GM12878 (cell line): Measurements from ENCODE around the gene IL22RA2. TPM values are rescaled to one million over a fixed set of nuclear protein-coding genes. Genes with fewer than 3 reads are reported as not detected.
A peak's percentile ranks its signal among the peaks of the same experiment; 100 is the strongest.

Source experiments
- ATAC-seq: fragments of 200-7000 bp; cut with Tn5 transposase; 3 replicates; pipeline ENCODE4 v1.9.1; 2020; ENCODE audit warnings: mild to moderate bottlenecking, moderate library complexity
- BruUV-seq: library from RNA; stranded (reverse); fragments of 400-500 nt; replicated peaks from 2 replicates; lab custom pipeline; 2021; lab: Mats Ljungman, UMichigan
- CTCF ChIA-PET: fragments of 300-600 bp; sonication (Branson Sonifier 250); formaldehyde crosslinking; extraction: SDS; loops from one replicate; lab custom pipeline; 2021; ENCODE audit warnings: inconsistent platforms; lab: Yijun Ruan, JAX
- POLR2A ChIA-PET: fragments of 350-600 bp; formaldehyde crosslinking; extraction: SDS; loops from one replicate; lab custom pipeline; 2021; ENCODE audit warnings: inconsistent platforms; lab: Charles Lee
- RAD21 ChIA-PET: fragments of 300-600 bp; sonication (Branson Sonifier 250); formaldehyde crosslinking; loops from one replicate; lab custom pipeline; 2023; ENCODE audit warnings: antibody characterized with exemption; ENCODE audit not compliant: unreplicated experiment; lab: Charles Lee
- SMC1A ChIA-PET: fragments of 300-600 bp; sonication (Branson Sonifier 250); formaldehyde crosslinking; loops from one replicate; lab custom pipeline; 2023; ENCODE audit not compliant: unreplicated experiment, uncharacterized antibody; lab: Charles Lee
- DNase-seq: peaks from one replicate; pipeline ENCODE4 v3.0.0-alpha.2; 2011; ENCODE audit warnings: low read depth, low spot score
- FAIRE-seq: peaks from 3 replicates; lab custom pipeline; 2011; peaks lifted over from hg19 to GRCh38; lab: Jason Lieb, UNC
- H2AFZ ChIP-seq: 2 replicates; pipeline ENCODE4 v1.6.0; 2011; ENCODE audit warnings: low read depth, low read length, control low read depth; ENCODE audit not compliant: control insufficient read depth
- H3K27ac ChIP-seq: 2 replicates; pipeline ENCODE4 v1.5.1; 2011; ENCODE audit warnings: control low read depth; ENCODE audit not compliant: control insufficient read depth, insufficient read depth
- H3K27me3 ChIP-seq, 2 experiments: replicated peaks in 1 of 2; 2 replicates each; pipeline versions ENCODE4 v1.6.0 to v1.6.1; 2011; ENCODE audit warnings: low read length in 1 of 2; ENCODE audit not compliant: control insufficient read depth in 2 of 2, insufficient read depth in 2 of 2
- H3K36me3 ChIP-seq, 2 experiments: 2 replicates each; pipeline ENCODE4 v1.5.1; 2011; ENCODE audit warnings: low read length in 1 of 2; ENCODE audit not compliant: control insufficient read depth in 2 of 2, insufficient read depth in 2 of 2
- H3K4me1 ChIP-seq: 2 replicates; pipeline ENCODE4 v1.6.1; 2011; ENCODE audit warnings: mild to moderate bottlenecking, low read length, moderate library complexity, mixed read lengths; ENCODE audit not compliant: control insufficient read depth, insufficient read depth
- H3K4me2 ChIP-seq: 2 replicates; pipeline ENCODE4 v1.6.0; 2011; ENCODE audit warnings: control low read depth; ENCODE audit not compliant: control insufficient read depth, insufficient read depth
- H3K4me3 ChIP-seq: fragments of 200-600 bp; sonication (generic); 2 replicates; pipeline ENCODE4 v1.5.1; 2016
- H3K79me2 ChIP-seq: 2 replicates; pipeline ENCODE4 v1.6.0; 2011; ENCODE audit warnings: low read length; ENCODE audit not compliant: control insufficient read depth, insufficient read depth
- H3K9ac ChIP-seq: 2 replicates; pipeline ENCODE4 v1.8.0; 2011; ENCODE audit warnings: low read length, control low read depth, mixed read lengths; ENCODE audit not compliant: control insufficient read depth, insufficient read depth
- H3K9me3 ChIP-seq: replicated peaks from 3 replicates; pipeline ENCODE4 v1.5.1; 2011; ENCODE audit warnings: mild to moderate bottlenecking, low read length; ENCODE audit not compliant: control insufficient read depth, insufficient read depth
- H4K20me1 ChIP-seq: 2 replicates; pipeline ENCODE4 v1.6.0; 2011; ENCODE audit not compliant: control insufficient read depth, insufficient read depth
- BHLHE40 ChIP-seq, 2 experiments: fragments of 450-650 bp in 1 of 2; IDR thresholded peaks; 2 replicates each; pipeline ENCODE4 v1.6.1; 2011 to 2017; ENCODE audit warnings: low read depth in 2 of 2, borderline replicate concordance in 1 of 2, improper control_type of control experiment in 1 of 2, low read length in 1 of 2, mild to moderate bottlenecking in 1 of 2
- HDAC2 ChIP-seq: fragments of 200-600 bp; sonication (generic); IDR thresholded peaks from 2 replicates; pipeline ENCODE4 v1.6.1; 2017
- SIN3A ChIP-seq: IDR thresholded peaks from 2 replicates; pipeline ENCODE4 v1.6.1; 2012; ENCODE audit warnings: low read depth, low read length, improper control_type of control experiment
- SP1 ChIP-seq: IDR thresholded peaks from one replicate; pipeline ENCODE4 v1.6.1; 2011; ENCODE audit warnings: low read depth, low read length
- ZBTB4 ChIP-seq: fragments of 450-650 bp; formaldehyde crosslinking; IDR thresholded peaks from 2 replicates; pipeline ENCODE4 v1.4.0; 2022; ENCODE audit warnings: mild to moderate bottlenecking, moderate library complexity
- ZNF592 ChIP-seq: fragments of 450-650 bp; IDR thresholded peaks from 2 replicates; pipeline ENCODE4 v1.6.1; 2017; ENCODE audit warnings: mild to moderate bottlenecking, moderate library complexity
- ZNF622 ChIP-seq: fragments of 450-650 bp; IDR thresholded peaks from 2 replicates; pipeline ENCODE4 v1.6.1; 2017; ENCODE audit warnings: mild to moderate bottlenecking, inconsistent platforms
- WGBS: methylation state at CpG from one replicate; pipeline ENCODE4 v1.1.6; 2016; ENCODE audit warnings: low lambda C conversion rate; ENCODE audit not compliant: insufficient replicate concordance, insufficient coverage; ENCODE audit errors: missing lambda C conversion rate; 5-methylcytosine and 5-hydroxymethylcytosine counted together
- in situ Hi-C: fragments of 300-500 bp; cut with MboI; formaldehyde crosslinking; loops from 9 replicates; pipeline ENCODE4 v1.14.3; 2018; ENCODE audit warnings: mixed read lengths
- intact Hi-C: fragments of 100-400 bp; cut with micrococcal nuclease; formaldehyde crosslinking; loops from one replicate; pipeline ENCODE4 v1.14.2; 2022; ENCODE audit not compliant: unreplicated experiment
- polyA plus RNA-seq, 11 experiments: library from polyadenylated mRNA; depleted of rRNA in 4 of 11; unstranded in 6 of 11; stranded (reverse) in 5 of 11; fragments of >200 nt; fragmentation: Nextera tagmentation in 4 of 11; fragmentation: Illumina TruSeq in 1 of 11; extraction: Ambion mirVana in 4 of 11; extraction: Trizol in 1 of 11; gene quantifications; 1 replicate in 1 of 11; 2 replicates in 10 of 11; pipeline versions ENCODE4 v1.2.1 to v1.2.3, GENCODE V29; 2011 to 2016; ENCODE audit warnings: inconsistent platforms in 2 of 11, missing spikeins in 2 of 11, low read depth in 1 of 11
- total RNA-seq, 4 experiments: library from RNA; depleted of rRNA in 3 of 4; stranded (reverse); fragments of >200 nt in 3 of 4; fragmentation: Illumina TruSeq in 1 of 4; extraction: Trizol in 1 of 4; gene quantifications; 2 replicates each; pipeline versions ENCODE4 v1.2.1 to v1.2.3, GENCODE V29; 2013 to 2021

The IL22RA2 gene
- total and polyA plus RNA-seq, 10 of the 15 experiments (the other 5 are each of a cell fraction or from before 2014, with no cell fraction given), result 0.05 to 0.22 (median 0.09) TPM; not detected in 3

GRCh38 chr6:137105375-137105774 lies 68.1 kb downstream of the IL22RA2 start:
- Histone ChIP-seq H3K27ac (peak overlapping the region; percentile 96), H3K27me3 (no peaks in the 10 kb centered on the region), H3K9me3 (peaks cover 30% of the 10 kb centered on the region), H2AFZ (no peak overlapping the region), H3K4me2 (peak overlapping the region; percentile 1; the same call in 1 of the 2 replicates), H3K36me3 (no peaks in the 10 kb centered on the region), H3K4me1 (peaks cover 60% of the 10 kb centered on the region), H3K79me2 (no peaks in the 10 kb centered on the region; the same call in 1 of the 2 replicates), H3K4me3 (no peak overlapping the region), H4K20me1 (no peaks in the 10 kb centered on the region)
- DNase-seq, result no peak
- ATAC-seq, result no peak
- in situ Hi-C loops, result no loop called here
- BruUV-seq, result no TSS peak
- intact Hi-C loops, result no loop called here
- POLR2A ChIA-PET, result interaction anchor here (0.9 to 5.2 kb wide), 12 partner anchors 9 to 553 kb away, joined by 3 to 38 read pairs (median 4); no protein-coding TSS in a partner anchor
- 56% methylated on average over 4 of the region's 4 CpGs for WGBS
- TF ChIP-seq BHLHE40 (IDR thresholded peaks at IDR 0.05; ENCODE audit: borderline replicate concordance in 1 of 2, low read depth in 2 of 2, low read length in 1 of 2) (peak in 1 of 2 experiments; percentile 27; a peak in 1 of 4 replicates), SIN3A (no peak)
- TF ChIP-seq, all 136 proteins: peak for 1
- ChIA-PET RAD21 (interaction anchor here (1.0 to 5.6 kb wide), 22 partner anchors 10 to 208 kb away, joined by 3 to 126 read pairs (median 6); no protein-coding TSS in a partner anchor), SMC1A (interaction anchor here (0.7 to 5.9 kb wide), 32 partner anchors 9 to 806 kb away, joined by 3 to 130 read pairs (median 4); partner anchors contain the start of gene IL22RA2), CTCF (interaction anchor here (0.8 to 3.9 kb wide), 13 partner anchors 8 to 111 kb away, joined by 3 to 46 read pairs (median 7); no protein-coding TSS in a partner anchor)
- FAIRE-seq, result no peak
- H3K9ac ChIP-seq, result peak overlapping the region; percentile 59

GRCh38 chr6:137104926-137105325 lies 68.5 kb downstream of the IL22RA2 start:
- ChIA-PET RAD21 (interaction anchor here (0.9 to 12.9 kb wide), 19 partner anchors 9 to 180 kb away, joined by 3 to 500 read pairs (median 13); partner anchors contain the start of gene IL22RA2), POLR2A (interaction anchor here (0.9 to 5.2 kb wide), 8 partner anchors 8 to 113 kb away, joined by 3 to 38 read pairs (median 12); no protein-coding TSS in a partner anchor), SMC1A (interaction anchor here (0.6 to 5.9 kb wide), 26 partner anchors 9 to 554 kb away, joined by 3 to 130 read pairs (median 6); no protein-coding TSS in a partner anchor), CTCF (interaction anchor here (0.8 to 3.9 kb wide), 9 partner anchors 8 to 108 kb away, joined by 3 to 46 read pairs (median 6); no protein-coding TSS in a partner anchor)
- peak overlapping the region; percentile 1; the same call in 1 of the 2 replicates for H3K4me2 ChIP-seq
- no peaks in the 10 kb centered on the region for H3K27me3 ChIP-seq
- H3K9me3 ChIP-seq, result peaks cover 30% of the 10 kb centered on the region
- in situ Hi-C loops (loop anchor here (5.0 kb wide), 2 partner anchors 62 to 112 kb away; partner anchors contain the start of gene IFNGR1), intact Hi-C loops (loop anchor here (5.0 kb wide), 1 partner anchor 822 kb away; no protein-coding TSS in a partner anchor)
- H3K9ac ChIP-seq, result peak overlapping the region; percentile 59
- 0 out of 2 replicates have a peak overlapping the region, but pooled peaks have one; percentile 13 for H2AFZ ChIP-seq
- no peaks in the 10 kb centered on the region; the same call in 1 of the 2 replicates for H3K79me2 ChIP-seq
- no peaks in the 10 kb centered on the region for H4K20me1 ChIP-seq
- H3K4me1 ChIP-seq, result peaks cover 64% of the 10 kb centered on the region
- DNase-seq (no peak), ATAC-seq (no peak), FAIRE-seq (no peak)
- H3K4me3 ChIP-seq, result no peak overlapping the region
- H3K36me3 ChIP-seq, result no peaks in the 10 kb centered on the region
- peak overlapping the region; percentile 96 for H3K27ac ChIP-seq
- BruUV-seq, result no TSS peak
- 91% methylated on average over 3 of the region's 3 CpGs for WGBS
- TF ChIP-seq ZBTB4 (CRISPR knock-in tag) (peak; percentile 79), ZNF592 (0 out of 2 replicates have a peak, but pooled peaks have one; percentile 60), SP1 (no peak), HDAC2 (no peak), ZNF622 (no peak)
